Activated CD8-positive, alpha-beta memory T cell treated with anti-CD3 and anti-CD28 coated beads, Interleukin-2, amount 10 ng/mL, durations not matched to agents 7 days and 5 days (primary cell): ENCODE measurements around the gene CRACDL. TPM values are rescaled to one million over a fixed set of nuclear protein-coding genes. Genes with fewer than 3 reads are reported as not detected.

Source experiments
- ATAC-seq: fragments of 150-1000 bp; cut with Tn5 transposase; one replicate; pipeline ENCODE4 v1.10.0; 2021; ENCODE audit warnings: moderate library complexity
- CTCF ChIA-PET: fragments of 350-600 bp; sonication (Branson Sonifier 250); formaldehyde crosslinking; loops from one replicate; lab custom pipeline; 2021; ENCODE audit warnings: antibody characterized with exemption; lab: Charles Lee
- DNase-seq: peaks from one replicate; pipeline ENCODE4 v3.0.0-alpha.2; 2020
- H3K27ac Mint-ChIP-seq: one replicate; pipeline ENCODE4 v1.8.0; 2021; ENCODE audit warnings: mild to moderate bottlenecking, mixed read lengths
- H3K27me3 Mint-ChIP-seq: one replicate; pipeline ENCODE4 v1.8.0; 2021; ENCODE audit warnings: mixed read lengths
- H3K36me3 Mint-ChIP-seq: one replicate; pipeline ENCODE4 v1.8.0; 2021; ENCODE audit warnings: mild to moderate bottlenecking, mixed read lengths
- H3K4me1 Mint-ChIP-seq: one replicate; pipeline ENCODE4 v1.8.0; 2021; ENCODE audit warnings: mixed read lengths
- H3K4me3 Mint-ChIP-seq: one replicate; pipeline ENCODE4 v1.8.0; 2021; ENCODE audit warnings: mild to moderate bottlenecking, moderate library complexity, mixed read lengths
- H3K9me3 Mint-ChIP-seq: one replicate; pipeline ENCODE4 v1.8.0; 2022; ENCODE audit warnings: low read depth, mixed read lengths
- total RNA-seq, 2 experiments: library from RNA; stranded (reverse); gene quantifications; one replicate each; pipeline ENCODE4 v1.2.3, GENCODE V29; 2021

The CRACDL gene
- total RNA-seq, 2 experiments from 2014 or later = 0.18 to 0.35 TPM

GRCh38 chr2:98835831-98836385 lies 100.1 kb downstream of the CRACDL start:
- peak overlapping the region; percentile 75 for H3K27ac Mint-ChIP-seq
- H3K27me3 Mint-ChIP-seq = peaks cover 5% of the 10 kb centered on the region
- ATAC-seq = peak; percentile 68

GRCh38 chr2:98833917-98834263 lies 102.1 kb downstream of the CRACDL start:
- ATAC-seq (no peak), DNase-seq (no peak)
- Mint-ChIP-seq H3K27me3 (no peaks in the 10 kb centered on the region), H3K4me1 (peaks cover 49% of the 10 kb centered on the region), H3K36me3 (no peaks in the 10 kb centered on the region), H3K4me3 (no peak overlapping the region), H3K27ac (peak overlapping the region; percentile 24), H3K9me3 (no peaks in the 10 kb centered on the region)
- CTCF ChIA-PET = interaction anchor here (1.8 to 4.2 kb wide), 3 partner anchors 10 to 185 kb away, joined by 4 to 20 read pairs (median 8); no protein-coding TSS in a partner anchor

More at GRCh38 chr2:98835831-98836385, 100.1 kb downstream of the CRACDL start:
- CTCF ChIA-PET = interaction anchor here (0.8 to 2.3 kb wide), 12 partner anchors 13 to 229 kb away, joined by 3 to 53 read pairs (median 6); partner anchors contain the start of gene MGAT4A
- Mint-ChIP-seq H3K4me3 (peak overlapping the region; percentile 36), H3K36me3 (peaks cover 1% of the 10 kb centered on the region), H3K4me1 (peaks cover 38% of the 10 kb centered on the region), H3K9me3 (peaks cover 2% of the 10 kb centered on the region)
- DNase-seq = peak; percentile 69

- CTCF ChIA-PET = interaction anchor here (1.4 to 4.2 kb wide), 4 partner anchors 9 to 184 kb away, joined by 3 to 20 read pairs (median 6); no protein-coding TSS in a partner anchor
- ATAC-seq (peak; percentile 22), DNase-seq (peak; percentile 55)
- Mint-ChIP-seq H3K27ac (peak overlapping the region; percentile 24), H3K4me3 (no peak overlapping the region), H3K36me3 (no peaks in the 10 kb centered on the region), H3K9me3 (no peaks in the 10 kb centered on the region), H3K27me3 (no peaks in the 10 kb centered on the region), H3K4me1 (peaks cover 55% of the 10 kb centered on the region)
These were observed 102.7 kb downstream of the CRACDL start for GRCh38 chr2:98833172-98833916.

GRCh38 chr2:98832172-98832571 lies 103.9 kb downstream of the CRACDL start:
- CTCF ChIA-PET = interaction anchor here (1.4 to 4.2 kb wide), 3 partner anchors 8 to 183 kb away, joined by 3 to 20 read pairs (median 8); no protein-coding TSS in a partner anchor
- peaks cover 59% of the 10 kb centered on the region for H3K4me1 Mint-ChIP-seq

GRCh38 chr2:98830571-98831145 lies 105.4 kb downstream of the CRACDL start:
- CTCF ChIA-PET = interaction anchor here (4.2 kb wide), 1 partner anchor 182 kb away, joined by 20 read pairs; no protein-coding TSS in a partner anchor
- peaks cover 46% of the 10 kb centered on the region for H3K4me1 Mint-ChIP-seq
- H3K27me3 Mint-ChIP-seq = no peaks in the 10 kb centered on the region
- H3K4me3 Mint-ChIP-seq = no peak overlapping the region
- no peak for DNase-seq
- H3K36me3 Mint-ChIP-seq = no peaks in the 10 kb centered on the region
- no peak overlapping the region for H3K27ac Mint-ChIP-seq
- no peaks in the 10 kb centered on the region for H3K9me3 Mint-ChIP-seq
- no peak for ATAC-seq

More at GRCh38 chr2:98832172-98832571, 103.9 kb downstream of the CRACDL start:
- Mint-ChIP-seq H3K36me3 (no peaks in the 10 kb centered on the region), H3K4me3 (no peak overlapping the region), H3K27me3 (no peaks in the 10 kb centered on the region), H3K27ac (no peak overlapping the region), H3K9me3 (no peaks in the 10 kb centered on the region)
- DNase-seq = no peak
- no peak for ATAC-seq

GRCh38 chr2:98829581-98830270 lies 106.3 kb downstream of the CRACDL start:
- DNase-seq (no peak), ATAC-seq (no peak)
- peak overlapping the region; percentile 42 for H3K27ac Mint-ChIP-seq
- no peaks in the 10 kb centered on the region for H3K27me3 Mint-ChIP-seq
- no peaks in the 10 kb centered on the region for H3K9me3 Mint-ChIP-seq
- H3K4me1 Mint-ChIP-seq = peaks cover 40% of the 10 kb centered on the region
- H3K4me3 Mint-ChIP-seq = no peak overlapping the region
- no peaks in the 10 kb centered on the region for H3K36me3 Mint-ChIP-seq
- CTCF ChIA-PET = interaction anchor here (0.6 to 4.2 kb wide), 8 partner anchors 82 to 195 kb away, joined by 3 to 20 read pairs (median 4); no protein-coding TSS in a partner anchor

GRCh38 chr2:98828793-98829371 lies 107.1 kb downstream of the CRACDL start:
- ATAC-seq (peak; percentile 29), DNase-seq (no peak)
- CTCF ChIA-PET = interaction anchor here (0.7 to 1.6 kb wide), 8 partner anchors 58 to 237 kb away, joined by 3 to 8 read pairs (median 3); no protein-coding TSS in a partner anchor
- Mint-ChIP-seq H3K9me3 (no peaks in the 10 kb centered on the region), H3K4me1 (peaks cover 37% of the 10 kb centered on the region), H3K4me3 (no peak overlapping the region), H3K27me3 (peaks cover 1% of the 10 kb centered on the region), H3K36me3 (no peaks in the 10 kb centered on the region), H3K27ac (peak overlapping the region; percentile 42)

- no peaks in the 10 kb centered on the region for H3K36me3 Mint-ChIP-seq
- peaks cover 36% of the 10 kb centered on the region for H3K4me1 Mint-ChIP-seq
- H3K4me3 Mint-ChIP-seq = no peak overlapping the region
- CTCF ChIA-PET = interaction anchor here (1.2 to 1.6 kb wide), 4 partner anchors 164 to 237 kb away, joined by 3 to 8 read pairs (median 6); no protein-coding TSS in a partner anchor
- no peak overlapping the region for H3K27ac Mint-ChIP-seq
- H3K9me3 Mint-ChIP-seq = no peaks in the 10 kb centered on the region
- no peak for DNase-seq
- ATAC-seq = no peak
- H3K27me3 Mint-ChIP-seq = peaks cover 6% of the 10 kb centered on the region
These were observed 107.7 kb downstream of the CRACDL start for GRCh38 chr2:98828369-98828744.

GRCh38 chr2:98827625-98828368 lies 108.2 kb downstream of the CRACDL start:
- H3K36me3 Mint-ChIP-seq = no peaks in the 10 kb centered on the region
- CTCF ChIA-PET = interaction anchor here (1.3 to 1.4 kb wide), 2 partner anchors 31 to 238 kb away, joined by 3 read pairs; no protein-coding TSS in a partner anchor
- DNase-seq = no peak
- peaks cover 32% of the 10 kb centered on the region for H3K4me1 Mint-ChIP-seq
- ATAC-seq = no peak
- H3K9me3 Mint-ChIP-seq = no peaks in the 10 kb centered on the region
- no peak overlapping the region for H3K4me3 Mint-ChIP-seq
- H3K27ac Mint-ChIP-seq = no peak overlapping the region
- H3K27me3 Mint-ChIP-seq = peaks cover 7% of the 10 kb centered on the region

- no peaks in the 10 kb centered on the region for H3K36me3 Mint-ChIP-seq
- no peak overlapping the region for H3K4me3 Mint-ChIP-seq
- H3K4me1 Mint-ChIP-seq = peaks cover 31% of the 10 kb centered on the region
- no peak overlapping the region for H3K27ac Mint-ChIP-seq
- H3K9me3 Mint-ChIP-seq = no peaks in the 10 kb centered on the region
- DNase-seq (no peak), ATAC-seq (no peak)
- CTCF ChIA-PET = interaction anchor here (1.3 kb wide), 1 partner anchor 32 kb away, joined by 3 read pairs; no protein-coding TSS in a partner anchor
- peaks cover 7% of the 10 kb centered on the region for H3K27me3 Mint-ChIP-seq
These were observed 109.2 kb downstream of the CRACDL start for GRCh38 chr2:98826856-98827255.

- no peak overlapping the region for H3K27ac Mint-ChIP-seq
- CTCF ChIA-PET = interaction anchor here (0.7 kb wide), 1 partner anchor 60 kb away, joined by 3 read pairs; no protein-coding TSS in a partner anchor
- ATAC-seq (no peak), DNase-seq (no peak)
- no peaks in the 10 kb centered on the region for H3K9me3 Mint-ChIP-seq
- H3K4me1 Mint-ChIP-seq = peaks cover 28% of the 10 kb centered on the region
- H3K36me3 Mint-ChIP-seq = no peaks in the 10 kb centered on the region
- no peak overlapping the region for H3K4me3 Mint-ChIP-seq
- peaks cover 7% of the 10 kb centered on the region for H3K27me3 Mint-ChIP-seq
These were observed 110.2 kb downstream of the CRACDL start for GRCh38 chr2:98825858-98826257.

GRCh38 chr2:98825404-98825803 lies 110.6 kb downstream of the CRACDL start:
- H3K36me3 Mint-ChIP-seq = no peaks in the 10 kb centered on the region
- H3K4me3 Mint-ChIP-seq = no peak overlapping the region
- H3K9me3 Mint-ChIP-seq = no peaks in the 10 kb centered on the region
- H3K27me3 Mint-ChIP-seq = peaks cover 7% of the 10 kb centered on the region
- H3K4me1 Mint-ChIP-seq = peaks cover 28% of the 10 kb centered on the region
- no peak overlapping the region for H3K27ac Mint-ChIP-seq
- ATAC-seq = no peak
- CTCF ChIA-PET = interaction anchor here (0.7 kb wide), 1 partner anchor 59 kb away, joined by 3 read pairs; no protein-coding TSS in a partner anchor
- DNase-seq = no peak
